Stomach (tissue), 9 donors: ENCODE results near the gene PCSK7. TPM values are rescaled to one million over a fixed set of nuclear protein-coding genes. Genes with fewer than 3 reads are reported as not detected.

Experiments used
- DNase-seq, 2 donors: peaks; one replicate each; pipeline versions ENCODE4 v3.0.0 to v3.0.0-alpha.2; 2013 to 2019
- H3K27ac ChIP-seq, 5 donors: fragments of 200-600 bp in 4 of 5; sonication (generic) in 4 of 5; one replicate each; pipeline ENCODE4 v1.5.1; 2013 to 2019; ENCODE audit warnings: mild to moderate bottlenecking in 1 of 5, moderate library complexity in 1 of 5
- H3K27me3 ChIP-seq, 3 donors: fragments of 200-600 bp; sonication (generic); one replicate each; pipeline ENCODE4 v1.5.1; 2017 to 2019; ENCODE audit warnings: mixed run types in 1 of 3
- H3K36me3 ChIP-seq, 4 donors: fragments of 200-600 bp; sonication (generic); 1 replicate in 3 of 4; 2 replicates in 1 of 4; pipeline ENCODE4 v1.5.1; 2016 to 2019
- H3K4me1 ChIP-seq, 4 donors: fragments of 200-600 bp; sonication (generic); one replicate each; pipeline ENCODE4 v1.5.1; 2016 to 2019
- H3K4me3 ChIP-seq, 4 donors: fragments of 200-600 bp; sonication (generic) in 3 of 4; one replicate each; pipeline ENCODE4 v1.5.1; 2016 to 2019; ENCODE audit warnings: mild to moderate bottlenecking in 1 of 4
- H3K9me3 ChIP-seq, 4 donors: fragments of 200-600 bp; sonication (generic); one replicate each; pipeline ENCODE4 v1.5.1; 2016 to 2019
- CTCF ChIP-seq, 7 experiments: fragments of 450-650 bp in 4 of 7; fragments of 200-600 bp in 3 of 7; sonication (generic) in 3 of 7; IDR thresholded peaks; one replicate each; pipeline ENCODE4 v1.5.1; 2016 to 2019; ENCODE audit warnings: antibody characterized with exemption in 7 of 7, control low read depth in 2 of 7, mild to moderate bottlenecking in 1 of 7
- EP300 ChIP-seq: sonication (generic); formaldehyde crosslinking; IDR thresholded peaks from one replicate; pipeline ENCODE4 v1.6.1; 2017; ENCODE audit warnings: antibody characterized with exemption
- POLR2A ChIP-seq, 4 donors: fragments of 450-650 bp; IDR thresholded peaks; one replicate each; pipeline ENCODE4 v1.6.1; 2016; ENCODE audit warnings: antibody characterized with exemption in 4 of 4, control low read depth in 2 of 4, mild to moderate bottlenecking in 1 of 4, moderate library complexity in 1 of 4
- POLR2AphosphoS5 ChIP-seq, 3 donors: sonication (generic); formaldehyde crosslinking; IDR thresholded peaks; one replicate each; pipeline ENCODE4 v1.6.1; 2016; ENCODE audit warnings: antibody characterized with exemption in 3 of 3
- WGBS, 5 donors: extraction: QIAGEN DNeasy Blood & Tissue Kit in 3 of 5; methylation state at CpG; one replicate each; pipeline versions ENCODE4 v1.1.5 to v1.1.7; 2013 to 2018; 5-methylcytosine and 5-hydroxymethylcytosine counted together
- intact Hi-C: fragments of 100-400 bp; cut with DNase I; formaldehyde crosslinking; loops from one replicate; pipeline ENCODE4 v1.15.1; 2023; ENCODE audit warnings: low total_unique reads
- polyA plus RNA-seq, 3 donors: library from polyadenylated mRNA; stranded (reverse); fragments of 200-250 nt; gene quantifications; one replicate each; pipeline ENCODE4 v1.2.3, GENCODE V29; 2013
- total RNA-seq, 5 donors: library from RNA; depleted of rRNA; stranded (reverse); fragments of >200 nt; gene quantifications; one replicate each; pipeline versions ENCODE4 v1.1.0 to v1.2.3, GENCODE V29; 2014 to 2016
- donor health status: healthy with polysubstance abuse.
- donor health status: Bipolar disorder and iron deficiency.
- donor health status: healthy.

The PCSK7 gene
- total and polyA plus RNA-seq, 8 donors = 14.1 to 232 (median 79.3) TPM

- no peak for TF ChIP-seq POLR2A (IDR thresholded peaks at IDR 0.05)
- TF ChIP-seq EP300 = no peak
- TF ChIP-seq POLR2AphosphoS5 (IDR thresholded peaks at IDR 0.05) = no peak
- no peak for TF ChIP-seq CTCF (IDR thresholded peaks at IDR 0.05)
- H3K4me3 ChIP-seq = no peak overlapping the region
- H3K36me3 ChIP-seq = peaks cover 25 to 55% (median 42%) of the 10 kb centered on the region in 4 donors
- no peaks in the 10 kb centered on the region for H3K9me3 ChIP-seq
- H3K4me1 ChIP-seq = peaks cover 67 to 89% (median 81%) of the 10 kb centered on the region in 4 donors
- intact Hi-C loops = no loop called here
- whole genome bisulfite sequencing, 5 donors = 68 to 87% (median 76%) methylated on average over 10 of the region's 10 CpGs
- no peaks in the 10 kb centered on the region for H3K27me3 ChIP-seq
- peak; percentile 2 to 24 for DNase-seq
- peak overlapping the region; percentile 42 to 99 (median 75) for H3K27ac ChIP-seq
Measured at GRCh38 chr11:117182551-117182935, 49.3 kb downstream of the PCSK7 start.

DNA sequence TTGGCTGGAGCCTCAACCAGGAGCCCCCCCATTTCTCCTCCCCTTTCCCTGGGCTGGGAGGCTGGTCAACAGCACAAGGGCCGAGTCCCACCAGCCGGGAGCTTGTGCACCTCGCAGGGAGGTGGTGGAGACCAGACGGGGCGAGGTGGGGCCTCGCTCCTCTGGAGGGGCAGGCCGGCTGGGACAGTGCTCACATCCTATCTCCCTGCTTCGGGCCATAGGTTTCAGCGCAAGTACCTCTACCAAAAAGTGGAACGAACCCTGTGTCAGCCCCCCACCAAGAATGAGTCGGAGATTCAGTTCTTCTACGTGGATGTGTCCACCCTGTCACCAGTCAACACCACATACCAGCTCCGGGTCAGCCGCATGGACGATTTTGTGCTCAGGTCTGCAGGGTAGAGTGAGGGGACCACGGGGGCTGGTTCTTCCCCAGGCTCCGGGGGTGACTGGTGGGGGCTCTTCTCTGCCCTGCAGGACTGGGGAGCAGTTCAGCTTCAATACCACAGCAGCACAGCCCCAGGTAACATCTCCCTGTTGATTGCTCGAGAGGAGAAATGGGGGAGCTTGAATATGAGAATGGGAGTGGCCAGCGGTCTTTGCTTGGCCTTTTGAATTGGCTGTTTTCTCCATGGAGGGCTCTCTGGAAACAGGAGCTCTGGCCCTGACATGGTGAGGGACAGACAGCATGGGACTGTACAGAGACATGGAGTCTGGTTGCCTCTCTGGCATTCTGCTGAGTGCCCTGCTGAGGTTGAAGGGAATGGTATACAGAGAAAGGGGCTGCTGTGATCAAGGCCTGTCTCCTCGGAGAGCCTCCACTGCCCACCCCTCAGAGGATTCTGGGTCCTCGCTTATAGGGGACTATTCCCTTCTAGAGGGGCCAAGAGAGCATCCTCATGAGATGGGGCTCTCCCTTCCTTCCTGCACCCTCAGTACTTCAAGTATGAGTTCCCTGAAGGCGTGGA, 50.0 kb downstream of the PCSK7 start:
- intact Hi-C loops = no loop called here
- TF ChIP-seq CTCF (IDR thresholded peaks at IDR 0.05) (no peak), POLR2A (IDR thresholded peaks at IDR 0.05) (no peak), POLR2AphosphoS5 (IDR thresholded peaks at IDR 0.05) (no peak), EP300 (no peak)
- Histone ChIP-seq H3K4me3 (peak overlapping the region in 3 of 4 donors; percentile 4 to 75 (median 15)), H3K27me3 (no peaks in the 10 kb centered on the region), H3K9me3 (no peaks in the 10 kb centered on the region), H3K4me1 (peaks cover 66 to 89% (median 82%) of the 10 kb centered on the region in 4 donors), H3K27ac (peak overlapping the region; percentile 42 to 99 (median 96)), H3K36me3 (peaks cover 21 to 48% (median 36%) of the 10 kb centered on the region in 4 donors)
- peak in 1 of 2 donors; percentile 14 for DNase-seq
- WGBS, 5 donors = 65 to 88% (median 71%) methylated on average over 19 to 22 of the region's 22 CpGs

DNA sequence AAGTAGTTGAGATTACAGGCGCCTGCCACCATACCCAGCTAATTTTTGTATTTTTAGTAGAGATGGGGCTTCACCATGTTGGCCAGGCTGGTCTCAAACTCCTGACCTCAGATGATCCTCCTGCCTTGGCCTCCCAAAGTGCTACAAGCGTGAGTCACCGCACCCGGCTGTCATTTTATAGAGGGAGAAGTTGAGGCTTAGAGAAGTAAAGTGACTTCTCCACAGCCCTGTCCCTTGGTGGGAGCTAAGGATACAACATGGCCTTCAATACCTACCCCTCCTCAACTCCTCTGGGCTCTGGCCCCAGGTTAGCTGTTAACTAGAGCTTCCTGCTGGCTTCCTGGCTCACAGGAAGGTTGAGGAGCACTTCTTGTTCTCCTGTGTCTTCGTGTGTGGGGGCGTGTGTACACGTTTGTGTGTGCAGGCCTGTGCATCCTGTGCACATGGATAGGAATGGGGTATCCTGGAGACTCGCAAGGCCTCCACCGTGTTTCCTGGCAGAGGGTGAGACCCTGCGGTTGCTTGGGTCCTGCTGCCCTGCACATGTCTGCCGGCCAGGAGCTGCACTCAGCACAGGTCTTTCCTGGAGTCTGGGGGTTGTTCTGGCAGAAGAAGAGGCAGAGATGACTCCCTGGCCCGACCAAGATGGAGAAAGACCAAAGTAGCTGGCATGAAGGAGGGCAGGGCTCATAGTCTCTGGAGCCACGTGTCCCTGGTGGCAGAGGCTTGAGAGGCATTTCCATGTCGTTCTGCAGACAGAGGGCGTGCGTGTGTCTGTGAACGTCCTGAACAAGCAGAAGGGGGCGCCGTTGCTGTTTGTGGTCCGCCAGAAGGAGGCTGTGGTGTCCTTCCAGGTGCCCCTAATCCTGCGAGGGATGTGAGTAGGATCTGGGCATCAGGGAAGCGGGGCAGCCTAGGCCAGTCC, 51.0 kb downstream of the PCSK7 start:
- no peaks in the 10 kb centered on the region for H3K27me3 ChIP-seq
- peaks cover 66 to 89% (median 82%) of the 10 kb centered on the region in 4 donors for H3K4me1 ChIP-seq
- WGBS, 5 donors = 29 to 41% (median 32%) methylated on average over 17 to 22 of the region's 22 CpGs
- TF ChIP-seq EP300 = no peak
- peak in 2 of 3 donors; percentile 39 to 78 for TF ChIP-seq POLR2AphosphoS5 (IDR thresholded peaks at IDR 0.05)
- TF ChIP-seq CTCF (IDR thresholded peaks at IDR 0.05) = peak in 5 of 7 experiments; percentile 45 to 91 (median 70)
- TF ChIP-seq POLR2A (IDR thresholded peaks at IDR 0.05) = no peak
- H3K4me3 ChIP-seq = peak overlapping the region; percentile 75 to 93 (median 86)
- DNase-seq = peak; percentile 87 to 93
- intact Hi-C loops = no loop called here
- no peaks in the 10 kb centered on the region for H3K9me3 ChIP-seq
- H3K27ac ChIP-seq = peak overlapping the region; percentile 42 to 99 (median 98)
- peaks cover 13 to 39% (median 29%) of the 10 kb centered on the region in 4 donors for H3K36me3 ChIP-seq

DNA sequence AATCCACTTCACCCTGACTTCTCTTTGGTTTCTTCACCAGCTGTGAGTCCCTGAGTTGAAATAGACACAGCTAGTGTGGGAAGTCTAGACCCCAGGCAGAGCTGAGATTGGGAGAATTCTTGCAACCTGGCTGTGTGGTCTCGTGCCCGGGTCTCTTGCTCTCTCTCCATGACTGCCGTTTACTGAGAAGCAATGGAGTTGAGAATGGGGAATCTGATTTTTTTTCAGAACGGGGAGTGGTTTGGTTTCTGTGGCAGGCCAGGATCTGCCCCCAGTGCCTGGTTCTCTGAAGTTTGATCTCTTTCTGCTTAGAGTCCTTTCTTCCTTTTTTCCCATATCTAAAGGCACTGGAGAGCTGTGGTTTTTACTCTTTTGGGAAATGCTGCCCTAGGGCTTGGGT, 51.9 kb downstream of the PCSK7 start:
- Histone ChIP-seq H3K4me1 (peaks cover 63 to 85% (median 82%) of the 10 kb centered on the region in 4 donors), H3K36me3 (peaks cover 13 to 32% (median 28%) of the 10 kb centered on the region in 4 donors), H3K9me3 (no peaks in the 10 kb centered on the region), H3K4me3 (peak overlapping the region; percentile 75 to 93 (median 86)), H3K27me3 (no peaks in the 10 kb centered on the region), H3K27ac (peak overlapping the region; percentile 96 to 99 (median 98))
- 11 to 22% (median 13%) methylated on average over 4 of the region's 4 CpGs for WGBS, 5 donors
- intact Hi-C loops = no loop called here
- TF ChIP-seq POLR2AphosphoS5 (IDR thresholded peaks at IDR 0.05) = no peak
- no peak for TF ChIP-seq POLR2A (IDR thresholded peaks at IDR 0.05)
- TF ChIP-seq EP300 = no peak
- TF ChIP-seq CTCF (IDR thresholded peaks at IDR 0.05) = no peak
- peak; percentile 24 to 51 for DNase-seq
